Measurements from ENCODE around the gene EMC8. TPM values are rescaled to one million over a fixed set of nuclear protein-coding genes. Genes with fewer than 3 reads are reported as not detected.

EMC8 gene
- total and polyA plus RNA-seq, 4 donors = 12.0 to 12.4 (median 12.2) TPM

DNA sequence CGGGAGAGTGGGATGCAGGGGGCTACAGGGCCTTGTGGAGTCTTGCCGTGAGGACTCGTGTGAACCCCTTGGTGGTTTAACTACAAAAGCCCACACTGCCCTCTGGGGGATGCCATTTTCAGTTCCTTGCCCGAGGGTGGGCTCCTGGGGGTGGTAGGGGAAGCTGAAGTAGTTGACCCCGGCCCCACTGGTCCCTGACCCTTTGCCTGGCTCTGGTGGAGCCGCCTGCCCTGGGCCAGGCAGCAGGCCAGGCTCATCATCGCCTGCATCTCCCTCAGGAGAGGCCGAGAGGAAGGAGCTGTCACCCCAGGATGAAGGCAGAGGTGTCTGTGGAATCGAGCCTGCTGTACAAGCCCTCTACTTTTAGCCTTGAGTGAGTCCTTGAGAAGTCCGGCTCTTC lies 10.3 kb upstream of the EMC8 start:
- TF ChIP-seq CTCF (IDR thresholded peaks at IDR 0.05; ENCODE audit: low read depth, low read length, missing input control) = no peak
- TF ChIP-seq HNF4A (conservative IDR thresholded peaks at IDR 0.05) = no peak
- TF ChIP-seq RAD21 (IDR thresholded peaks at IDR 0.05) = no peak
- no peak for TF ChIP-seq HNF4G (IDR thresholded peaks at IDR 0.05)
- TF ChIP-seq, protein P1, sequence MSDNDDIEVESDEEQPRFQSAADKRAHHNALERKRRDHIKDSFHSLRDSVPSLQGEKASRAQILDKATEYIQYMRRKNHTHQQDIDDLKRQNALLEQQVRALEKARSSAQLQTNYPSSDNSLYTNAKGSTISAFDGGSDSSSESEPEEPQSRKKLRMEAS (IDR thresholded peaks at IDR 0.05) = no peak
- TF ChIP-seq FOXA2 (IDR thresholded peaks at IDR 0.05) = no peak
- TF ChIP-seq TAF1 (conservative IDR thresholded peaks at IDR 0.05) = no peak
- TF ChIP-seq, protein P2, sequence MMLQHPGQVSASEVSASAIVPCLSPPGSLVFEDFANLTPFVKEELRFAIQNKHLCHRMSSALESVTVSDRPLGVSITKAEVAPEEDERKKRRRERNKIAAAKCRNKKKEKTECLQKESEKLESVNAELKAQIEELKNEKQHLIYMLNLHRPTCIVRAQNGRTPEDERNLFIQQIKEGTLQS (IDR thresholded peaks at IDR 0.05) = no peak
- no peak for TF ChIP-seq YY1 (IDR thresholded peaks at IDR 0.05)
- TF ChIP-seq GABPA (IDR thresholded peaks at IDR 0.05 in 1 of 2, conservative IDR thresholded peaks at IDR 0.05 in 1 of 2) = no peak
- no peak for TF ChIP-seq FOXA1 (IDR thresholded peaks at IDR 0.05)
- no peak for TF ChIP-seq EGR1 (IDR thresholded peaks at IDR 0.05; ENCODE audit: low read depth in 2 of 2)
- TF ChIP-seq SP1 (IDR thresholded peaks at IDR 0.05) = no peak
- TF ChIP-seq, protein P3, sequence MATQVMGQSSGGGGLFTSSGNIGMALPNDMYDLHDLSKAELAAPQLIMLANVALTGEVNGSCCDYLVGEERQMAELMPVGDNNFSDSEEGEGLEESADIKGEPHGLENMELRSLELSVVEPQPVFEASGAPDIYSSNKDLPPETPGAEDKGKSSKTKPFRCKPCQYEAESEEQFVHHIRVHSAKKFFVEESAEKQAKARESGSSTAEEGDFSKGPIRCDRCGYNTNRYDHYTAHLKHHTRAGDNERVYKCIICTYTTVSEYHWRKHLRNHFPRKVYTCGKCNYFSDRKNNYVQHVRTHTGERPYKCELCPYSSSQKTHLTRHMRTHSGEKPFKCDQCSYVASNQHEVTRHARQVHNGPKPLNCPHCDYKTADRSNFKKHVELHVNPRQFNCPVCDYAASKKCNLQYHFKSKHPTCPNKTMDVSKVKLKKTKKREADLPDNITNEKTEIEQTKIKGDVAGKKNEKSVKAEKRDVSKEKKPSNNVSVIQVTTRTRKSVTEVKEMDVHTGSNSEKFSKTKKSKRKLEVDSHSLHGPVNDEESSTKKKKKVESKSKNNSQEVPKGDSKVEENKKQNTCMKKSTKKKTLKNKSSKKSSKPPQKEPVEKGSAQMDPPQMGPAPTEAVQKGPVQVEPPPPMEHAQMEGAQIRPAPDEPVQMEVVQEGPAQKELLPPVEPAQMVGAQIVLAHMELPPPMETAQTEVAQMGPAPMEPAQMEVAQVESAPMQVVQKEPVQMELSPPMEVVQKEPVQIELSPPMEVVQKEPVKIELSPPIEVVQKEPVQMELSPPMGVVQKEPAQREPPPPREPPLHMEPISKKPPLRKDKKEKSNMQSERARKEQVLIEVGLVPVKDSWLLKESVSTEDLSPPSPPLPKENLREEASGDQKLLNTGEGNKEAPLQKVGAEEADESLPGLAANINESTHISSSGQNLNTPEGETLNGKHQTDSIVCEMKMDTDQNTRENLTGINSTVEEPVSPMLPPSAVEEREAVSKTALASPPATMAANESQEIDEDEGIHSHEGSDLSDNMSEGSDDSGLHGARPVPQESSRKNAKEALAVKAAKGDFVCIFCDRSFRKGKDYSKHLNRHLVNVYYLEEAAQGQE (IDR thresholded peaks at IDR 0.05) = no peak
- TF ChIP-seq NR2F2 (IDR thresholded peaks at IDR 0.05) = no peak
- TF ChIP-seq ZBTB33 (IDR thresholded peaks at IDR 0.05) = no peak
- H3K4me1 ChIP-seq (ENCODE audit: control insufficient read depth in 4 of 4, insufficient read depth in 4 of 4, low read length in 3 of 4) = no peaks in the 10 kb centered on the region
- no peaks in the 10 kb centered on the region for H3K27me3 ChIP-seq (ENCODE audit: control insufficient read depth in 4 of 4, insufficient read depth in 4 of 4, low read length in 3 of 4)
- DNase-seq (ENCODE audit: low spot score) = no peak
- 81% methylated on average over 10 of the region's 10 CpGs for WGBS
- H3K36me3 ChIP-seq (ENCODE audit: control insufficient read depth in 4 of 4, insufficient read depth in 3 of 4, low read depth in 1 of 4, low read length in 3 of 4) = peaks cover 5 to 25% (median 22%) of the 10 kb centered on the region in 4 donors
- no peak overlapping the region for H3K27ac ChIP-seq (ENCODE audit: low read depth in 1 of 2, low read length in 2 of 2)
- H3K9ac ChIP-seq (ENCODE audit: low read depth in 1 of 2, low read length in 2 of 2) = no peak overlapping the region
- no peak overlapping the region for H3K4me3 ChIP-seq (ENCODE audit: low read depth in 1 of 3, low read length in 3 of 3)
- H3K9me3 ChIP-seq (ENCODE audit: control insufficient read depth in 4 of 4, low read length in 3 of 4) = no peaks in the 10 kb centered on the region

GRCh38 chr16:85808926-85809325 lies 9.6 kb upstream of the EMC8 start:
- peaks cover 5 to 29% (median 26%) of the 10 kb centered on the region in 4 donors for H3K36me3 ChIP-seq (ENCODE audit: control insufficient read depth in 4 of 4, insufficient read depth in 3 of 4, low read depth in 1 of 4, low read length in 3 of 4)
- H3K9me3 ChIP-seq (ENCODE audit: control insufficient read depth in 4 of 4, low read length in 3 of 4) = no peaks in the 10 kb centered on the region
- no peak overlapping the region for H3K4me3 ChIP-seq (ENCODE audit: low read depth in 1 of 3, low read length in 3 of 3)
- 95% methylated on average over 7 of the region's 7 CpGs for WGBS
- no peaks in the 10 kb centered on the region for H3K27me3 ChIP-seq (ENCODE audit: control insufficient read depth in 4 of 4, insufficient read depth in 4 of 4, low read length in 3 of 4)
- no peak overlapping the region for H3K9ac ChIP-seq (ENCODE audit: low read depth in 1 of 2, low read length in 2 of 2)
- no peak overlapping the region for H3K27ac ChIP-seq (ENCODE audit: low read depth in 1 of 2, low read length in 2 of 2)
- DNase-seq (ENCODE audit: low spot score) = no peak
- TF ChIP-seq, protein P1 (IDR thresholded peaks at IDR 0.05) = no peak
- no peak for TF ChIP-seq CTCF (IDR thresholded peaks at IDR 0.05; ENCODE audit: low read depth, low read length, missing input control)
- TF ChIP-seq RAD21 (IDR thresholded peaks at IDR 0.05) = no peak
- no peak for TF ChIP-seq NR2F2 (IDR thresholded peaks at IDR 0.05)
- TF ChIP-seq, protein P2 (IDR thresholded peaks at IDR 0.05) = no peak
- no peak for TF ChIP-seq RXRA (IDR thresholded peaks at IDR 0.05)
- no peak for TF ChIP-seq FOXA1 (IDR thresholded peaks at IDR 0.05)
- TF ChIP-seq TAF1 (conservative IDR thresholded peaks at IDR 0.05) = no peak
- TF ChIP-seq YY1 (IDR thresholded peaks at IDR 0.05) = no peak
- TF ChIP-seq HNF4G (IDR thresholded peaks at IDR 0.05) = no peak
- no peak for TF ChIP-seq ZBTB33 (IDR thresholded peaks at IDR 0.05)
- TF ChIP-seq EGR1 (IDR thresholded peaks at IDR 0.05; ENCODE audit: low read depth in 2 of 2) = no peak
- TF ChIP-seq JUND (IDR thresholded peaks at IDR 0.05) = no peak
- TF ChIP-seq FOXA2 (IDR thresholded peaks at IDR 0.05) = no peak
- no peak for TF ChIP-seq GABPA (IDR thresholded peaks at IDR 0.05 in 1 of 2, conservative IDR thresholded peaks at IDR 0.05 in 1 of 2)
- no peak for TF ChIP-seq SP1 (IDR thresholded peaks at IDR 0.05)
- no peak for TF ChIP-seq HNF4A (conservative IDR thresholded peaks at IDR 0.05)
- H3K4me1 ChIP-seq (ENCODE audit: control insufficient read depth in 4 of 4, insufficient read depth in 4 of 4, low read length in 3 of 4) = no peaks in the 10 kb centered on the region

All from liver (tissue), 9 donors.